PC-3 (cell line): ENCODE results near the gene NEFH. TPM values are rescaled to one million over a fixed set of nuclear protein-coding genes. Genes with fewer than 3 reads are reported as not detected.

Experiments
- ATAC-seq: fragments of 200-7000 bp; cut with Tn5 transposase; 2 replicates; pipeline ENCODE4 v1.9.1; 2020; ENCODE audit warnings: mild to moderate bottlenecking, moderate library complexity
- BruUV-seq: library from RNA; stranded (reverse); fragments of 400-500 nt; replicated peaks from 2 replicates; lab custom pipeline; 2021; lab: Mats Ljungman, UMichigan
- CTCF ChIA-PET: fragments of 300-600 bp; sonication (Branson Sonifier 250); formaldehyde crosslinking; loops from one replicate; lab custom pipeline; 2022; ENCODE audit warnings: antibody characterized with exemption; lab: Charles Lee
- POLR2A ChIA-PET: fragments of 300-600 bp; sonication (Branson Sonifier 250); formaldehyde crosslinking; loops from one replicate; lab custom pipeline; 2022; ENCODE audit warnings: antibody characterized with exemption; ENCODE audit not compliant: unreplicated experiment; lab: Charles Lee
- DNase-seq: peaks from one replicate; pipeline ENCODE4 v3.0.0-alpha.2; 2015
- H2AFZ ChIP-seq: fragments of 300-600 bp; sonication (generic); 2 replicates; pipeline ENCODE4 v1.6.0; 2016; ENCODE audit warnings: antibody characterized with exemption, low read length
- H3F3A ChIP-seq: fragments of 300-600 bp; sonication (generic); one replicate; pipeline ENCODE4 v1.6.0; 2017; ENCODE audit warnings: antibody characterized with exemption, low read length, control low read depth, mild to moderate bottlenecking; ENCODE audit not compliant: unreplicated experiment
- H3K27ac ChIP-seq: fragments of 300-600 bp; sonication (generic); 2 replicates; pipeline ENCODE4 v1.5.1; 2016; ENCODE audit warnings: mild to moderate bottlenecking, low read length
- H3K27me3 ChIP-seq: fragments of 300-600 bp; sonication (generic); 2 replicates; pipeline ENCODE4 v1.6.1; 2016; ENCODE audit warnings: low read length, mixed read lengths
- H3K36me3 ChIP-seq: fragments of 300-600 bp; sonication (generic); 2 replicates; pipeline ENCODE4 v1.6.1; 2016; ENCODE audit warnings: low read depth, mixed run types, low read length, mixed read lengths
- H3K4me1 ChIP-seq: fragments of 300-600 bp; sonication (generic); 2 replicates; pipeline ENCODE4 v1.5.1; 2016; ENCODE audit warnings: low read length; ENCODE audit not compliant: insufficient read depth
- H3K4me2 ChIP-seq: fragments of 300-600 bp; sonication (generic); 2 replicates; pipeline ENCODE4 v1.6.0; 2016; ENCODE audit warnings: low read length
- H3K4me3 ChIP-seq: fragments of 300-600 bp; sonication (generic); 2 replicates; pipeline ENCODE4 v1.5.1; 2016; ENCODE audit warnings: mild to moderate bottlenecking, low read length, mixed read lengths
- H3K79me2 ChIP-seq: fragments of 300-600 bp; sonication (generic); 2 replicates; pipeline ENCODE4 v1.6.1; 2017; ENCODE audit warnings: low read length, mixed read lengths
- H3K9ac ChIP-seq: fragments of 300-600 bp; sonication (generic); 2 replicates; pipeline ENCODE4 v1.6.0; 2016; ENCODE audit warnings: mild to moderate bottlenecking, low read length
- H3K9me2 ChIP-seq: fragments of 300-600 bp; sonication (generic); replicated peaks from 2 replicates; pipeline ENCODE4 v1.6.1; 2016; ENCODE audit warnings: mixed run types, low read length, mixed read lengths
- H3K9me3 ChIP-seq: fragments of 300-600 bp; sonication (generic); 2 replicates; pipeline ENCODE4 v1.6.1; 2016; ENCODE audit warnings: low read length, mixed read lengths
- H4K20me1 ChIP-seq: fragments of 300-600 bp; sonication (generic); 2 replicates; pipeline ENCODE4 v1.6.1; 2016; ENCODE audit warnings: low read length, mixed read lengths
- CTCF ChIP-seq: fragments of 300-600 bp; sonication (generic); conservative IDR thresholded peaks from 2 replicates; pipeline ENCODE4 v1.5.1; 2017; ENCODE audit warnings: antibody characterized with exemption, low read depth, mild to moderate bottlenecking, low read length
- EZH2 ChIP-seq: fragments of 300-600 bp; sonication (generic); IDR thresholded peaks from one replicate; pipeline ENCODE4 v1.6.1; 2017; ENCODE audit warnings: antibody characterized with exemption, mild to moderate bottlenecking, low read length; ENCODE audit not compliant: unreplicated experiment
- EZH2phosphoT487 ChIP-seq: fragments of 300-600 bp; sonication (generic); IDR thresholded peaks from 2 replicates; pipeline ENCODE4 v1.6.1; 2018; ENCODE audit warnings: mild to moderate bottlenecking, antibody characterized with exemption, low read length, borderline replicate concordance
- intact Hi-C: fragments of 100-400 bp; cut with micrococcal nuclease; formaldehyde crosslinking; loops from 2 replicates; pipeline ENCODE4 v1.9.0; 2023
- total RNA-seq: library from RNA; depleted of rRNA; stranded (reverse); fragments of >200 nt; gene quantifications from 2 replicates; pipeline ENCODE4 v1.2.3, GENCODE V29; 2014

Gene NEFH
- total RNA-seq, 1 experiment from 2014 or later, result not detected

GRCh38 chr22:29450222-29450621 lies 29.8 kb upstream of the NEFH start:
- DNase-seq, result no peak
- no TSS peak for BruUV-seq
- no peaks in the 10 kb centered on the region for H3K9me2 ChIP-seq
- H3K4me3 ChIP-seq, result no peak overlapping the region
- H3F3A ChIP-seq, result no peaks in the 10 kb centered on the region
- H3K27me3 ChIP-seq, result no peaks in the 10 kb centered on the region
- no peaks in the 10 kb centered on the region for H3K4me1 ChIP-seq
- CTCF ChIA-PET, result no interaction called here
- no peak overlapping the region for H3K9ac ChIP-seq
- POLR2A ChIA-PET, result no interaction called here
- H3K27ac ChIP-seq, result no peak overlapping the region
- no peaks in the 10 kb centered on the region for H3K36me3 ChIP-seq
- no peaks in the 10 kb centered on the region for H3K79me2 ChIP-seq
- H3K9me3 ChIP-seq, result no peaks in the 10 kb centered on the region
- no peak overlapping the region for H2AFZ ChIP-seq
- TF ChIP-seq CTCF, result no peak
- no peak overlapping the region for H3K4me2 ChIP-seq
- H4K20me1 ChIP-seq, result no peaks in the 10 kb centered on the region
- intact Hi-C loops, result no loop called here
- ATAC-seq, result no peak

- H3F3A ChIP-seq, result no peaks in the 10 kb centered on the region
- no peak for ATAC-seq
- H3K4me3 ChIP-seq, result no peak overlapping the region
- H3K9me3 ChIP-seq, result no peaks in the 10 kb centered on the region
- H3K9me2 ChIP-seq, result no peaks in the 10 kb centered on the region
- intact Hi-C loops, result no loop called here
- no peak for DNase-seq
- H3K79me2 ChIP-seq, result no peaks in the 10 kb centered on the region
- no peak overlapping the region for H2AFZ ChIP-seq
- no peak overlapping the region for H3K4me2 ChIP-seq
- no peaks in the 10 kb centered on the region for H4K20me1 ChIP-seq
- ChIA-PET CTCF (no interaction called here), POLR2A (no interaction called here)
- H3K27me3 ChIP-seq, result no peaks in the 10 kb centered on the region
- H3K9ac ChIP-seq, result no peak overlapping the region
- H3K4me1 ChIP-seq, result no peaks in the 10 kb centered on the region
- no TSS peak for BruUV-seq
- no peak for TF ChIP-seq EZH2phosphoT487
- no peak for TF ChIP-seq EZH2
- TF ChIP-seq CTCF, result no peak
- no peak overlapping the region for H3K27ac ChIP-seq
- H3K36me3 ChIP-seq, result no peaks in the 10 kb centered on the region
These were observed 28.2 kb upstream of the NEFH start for GRCh38 chr22:29451863-29452262.

- Histone ChIP-seq H3K27ac (no peak overlapping the region), H3K4me3 (no peak overlapping the region), H3K9me2 (no peaks in the 10 kb centered on the region), H2AFZ (no peak overlapping the region), H3K4me2 (no peak overlapping the region), H3F3A (no peaks in the 10 kb centered on the region), H3K9me3 (no peaks in the 10 kb centered on the region), H4K20me1 (no peaks in the 10 kb centered on the region), H3K4me1 (no peaks in the 10 kb centered on the region), H3K36me3 (no peaks in the 10 kb centered on the region), H3K27me3 (no peaks in the 10 kb centered on the region), H3K9ac (no peak overlapping the region), H3K79me2 (no peaks in the 10 kb centered on the region)
- ATAC-seq (no peak), DNase-seq (no peak)
- intact Hi-C loops, result no loop called here
- ChIA-PET POLR2A (no interaction called here), CTCF (no interaction called here)
- no TSS peak for BruUV-seq
- TF ChIP-seq CTCF (no peak), EZH2phosphoT487 (no peak), EZH2 (no peak)
These were observed 25.7 kb upstream of the NEFH start for GRCh38 chr22:29454276-29454675.
